Pulmonary artery endothelial cell (primary cell): ENCODE results near the gene CLSTN1. TPM values are rescaled to one million over a fixed set of nuclear protein-coding genes. Genes with fewer than 3 reads are reported as not detected.
"Not testable (repeated sequence)": the region's sequence is repeated elsewhere in the genome, so short reads cannot be mapped to it uniquely, and the experiment has no call there.

Experiments
- DNase-seq: peaks from one replicate; pipeline ENCODE4 v3.0.0-alpha.2; 2011; ENCODE audit warnings: low read depth, low spot score
- total RNA-seq: library from RNA; depleted of rRNA; stranded (reverse); fragments of >200 nt; gene quantifications from 2 replicates; pipeline ENCODE4 v1.2.3, GENCODE V29; 2014

CLSTN1 gene
- total RNA-seq, 1 donor from 2014 or later: 79.8 TPM

- no peak for DNase-seq
These were observed 25.3 kb downstream of the CLSTN1 start for GRCh38 chr1:9798236-9799130.

GRCh38 chr1:9797049-9797448, 26.7 kb downstream of the CLSTN1 start:
- no peak for DNase-seq

GRCh38 chr1:9794081-9794480, 29.7 kb downstream of the CLSTN1 start:
- DNase-seq: no peak

GRCh38 chr1:9793291-9793690, 30.5 kb downstream of the CLSTN1 start:
- no peak for DNase-seq

- DNase-seq: no peak
These were observed 31.4 kb downstream of the CLSTN1 start for GRCh38 chr1:9792156-9793042.

GRCh38 chr1:9789700-9790099, 34.1 kb downstream of the CLSTN1 start:
- not testable (repeated sequence) for DNase-seq

- DNase-seq: no peak
These were observed 36.1 kb downstream of the CLSTN1 start for GRCh38 chr1:9787702-9788101.

GRCh38 chr1:9785406-9785805, 38.4 kb downstream of the CLSTN1 start:
- no peak for DNase-seq

- DNase-seq: peak; percentile 26
These were observed 39.1 kb downstream of the CLSTN1 start for GRCh38 chr1:9784508-9785133.

- DNase-seq: no peak
These were observed 40.9 kb downstream of the CLSTN1 start for GRCh38 chr1:9782897-9783296.

GRCh38 chr1:9782116-9782751, 41.5 kb downstream of the CLSTN1 start:
- DNase-seq: no peak

GRCh38 chr1:9780554-9781110, 43.1 kb downstream of the CLSTN1 start:
- no peak for DNase-seq

- DNase-seq: no peak
These were observed 44.9 kb downstream of the CLSTN1 start for GRCh38 chr1:9778905-9779304.

GRCh38 chr1:9776685-9777084, 47.1 kb downstream of the CLSTN1 start:
- no peak for DNase-seq

GRCh38 chr1:9774712-9775679, 48.8 kb downstream of the CLSTN1 start:
- no peak for DNase-seq

GRCh38 chr1:9770298-9770697, 53.5 kb downstream of the CLSTN1 start:
- DNase-seq: no peak

GRCh38 chr1:9768983-9769382, 54.8 kb downstream of the CLSTN1 start:
- DNase-seq: no peak

GRCh38 chr1:9767964-9768668, 55.6 kb downstream of the CLSTN1 start:
- no peak for DNase-seq

- no peak for DNase-seq
These were observed 56.9 kb downstream of the CLSTN1 start for GRCh38 chr1:9766759-9767442.
